H1 (cell line): Measurements from ENCODE around the gene LHFPL6. TPM values are rescaled to one million over a fixed set of nuclear protein-coding genes. Genes with fewer than 3 reads are reported as not detected.

Experiments used
- CTCF ChIA-PET: fragments of 300-600 bp; sonication (Branson Sonifier 250); formaldehyde crosslinking; loops from one replicate; lab custom pipeline; 2021; ENCODE audit not compliant: partially characterized antibody; lab: Charles Lee
- POLR2A ChIA-PET: fragments of 300-600 bp; sonication (Branson Sonifier 250); formaldehyde crosslinking; loops from one replicate; lab custom pipeline; 2021; ENCODE audit warnings: inconsistent platforms; ENCODE audit not compliant: partially characterized antibody; lab: Charles Lee
- DNase-seq, 2 experiments: peaks; one replicate each; pipeline versions ENCODE4 v3.0.0 to v3.0.0-alpha.2; 2010 to 2022; ENCODE audit warnings: low spot score in 2 of 2, low read depth in 1 of 2, mixed read lengths in 1 of 2
- FAIRE-seq: peaks from 2 replicates; lab custom pipeline; 2011; peaks lifted over from hg19 to GRCh38; lab: Jason Lieb, UNC
- H2AFZ ChIP-seq: 2 replicates; pipeline ENCODE4 v1.8.1; 2012; ENCODE audit warnings: low read length, inconsistent platforms
- H2AK5ac ChIP-seq: 2 replicates; pipeline ENCODE4 v1.6.1; 2013; ENCODE audit warnings: low read depth, low read length
- H2BK120ac ChIP-seq: replicated peaks from 2 replicates; pipeline ENCODE3; 2013; ENCODE audit warnings: low read depth, low read length, inconsistent platforms
- H2BK12ac ChIP-seq: 2 replicates; pipeline ENCODE4 v1.6.1; 2013; ENCODE audit warnings: low read depth, low read length
- H2BK15ac ChIP-seq: 2 replicates; pipeline ENCODE4 v1.6.1; 2013; ENCODE audit warnings: low read length
- H2BK20ac ChIP-seq: 2 replicates; pipeline ENCODE4 v1.6.1; 2013; ENCODE audit warnings: low read length
- H2BK5ac ChIP-seq: 2 replicates; pipeline ENCODE4 v1.6.1; 2013; ENCODE audit warnings: low read depth, low read length
- H3K14ac ChIP-seq: 2 replicates; pipeline ENCODE4 v1.6.1; 2013; ENCODE audit warnings: inconsistent platforms; ENCODE audit not compliant: insufficient read length
- H3K18ac ChIP-seq: 2 replicates; pipeline ENCODE4 v1.6.1; 2013; ENCODE audit warnings: low read length; ENCODE audit errors: extremely low read depth
- H3K23ac ChIP-seq: 2 replicates; pipeline ENCODE4 v1.6.1; 2013; ENCODE audit warnings: inconsistent platforms; ENCODE audit not compliant: insufficient read length
- H3K23me2 ChIP-seq: 2 replicates; pipeline ENCODE4 v1.6.1; 2013; ENCODE audit warnings: low read depth, low read length
- H3K27ac ChIP-seq: 2 replicates; pipeline ENCODE4 v1.6.1; 2011; ENCODE audit warnings: low read depth, low read length, inconsistent platforms
- H3K27me3 ChIP-seq, 4 experiments: replicated peaks in 1 of 4; 1 replicate in 1 of 4; 2 replicates in 3 of 4; pipeline versions ENCODE4 v1.6.1 to v1.8.1; 2011 to 2013; ENCODE audit warnings: low read length in 3 of 4, mild to moderate bottlenecking in 3 of 4, inconsistent platforms in 2 of 4, mixed read lengths in 2 of 4, moderate library complexity in 1 of 4; ENCODE audit not compliant: control insufficient read depth in 3 of 4, insufficient read depth in 3 of 4; ENCODE audit errors: extremely low read depth in 1 of 4
- H3K36me3 ChIP-seq, 4 experiments: 2 replicates each; pipeline versions ENCODE4 v1.6.1 to v1.8.1; 2011 to 2013; ENCODE audit warnings: mild to moderate bottlenecking in 4 of 4, low read length in 3 of 4, moderate library complexity in 2 of 4, control low read depth in 1 of 4, inconsistent platforms in 1 of 4; ENCODE audit not compliant: insufficient read depth in 4 of 4, control insufficient read depth in 2 of 4
- H3K4ac ChIP-seq: replicated peaks from 2 replicates; pipeline ENCODE3; 2013; ENCODE audit warnings: low read length, low read depth, mixed read lengths, inconsistent platforms; ENCODE audit not compliant: insufficient read length
- H3K4me1 ChIP-seq, 4 experiments: replicated peaks in 1 of 4; 1 replicate in 1 of 4; 2 replicates in 3 of 4; pipeline versions ENCODE4 v1.6.1 to v1.8.1; 2011 to 2013; ENCODE audit warnings: low read length in 3 of 4, inconsistent platforms in 2 of 4, mixed read lengths in 1 of 4; ENCODE audit not compliant: insufficient read depth in 4 of 4, control insufficient read depth in 3 of 4
- H3K4me2 ChIP-seq, 2 experiments: 2 replicates each; pipeline versions ENCODE4 v1.6.1 to v1.8.1; 2011 to 2013; ENCODE audit warnings: low read depth in 2 of 2, low read length in 2 of 2, control low read depth in 1 of 2, inconsistent platforms in 1 of 2, mild to moderate bottlenecking in 1 of 2; ENCODE audit not compliant: insufficient read depth in 1 of 2
- H3K4me3 ChIP-seq, 4 experiments: fragments of 200-600, 300-600 bp in 1 of 4; sonication (generic), shearing (Covaris generic), sonication (Bioruptor Twin) in 1 of 4; 2 replicates each; pipeline versions ENCODE4 v1.5.1 to v1.8.1; 2011 to 2016; ENCODE audit warnings: low read length in 4 of 4, low read depth in 3 of 4, control low read depth in 2 of 4, inconsistent platforms in 2 of 4, mild to moderate bottlenecking in 2 of 4, mixed read lengths in 1 of 4, moderate library complexity in 1 of 4; ENCODE audit not compliant: insufficient read depth in 2 of 4; ENCODE audit errors: extremely low read depth in 1 of 4
- H3K56ac ChIP-seq: replicated peaks from 2 replicates; pipeline ENCODE3; 2013; ENCODE audit warnings: low read depth, mild to moderate bottlenecking, mixed read lengths, low read length, inconsistent platforms; ENCODE audit not compliant: insufficient read length
- H3K79me1 ChIP-seq: 2 replicates; pipeline ENCODE4 v1.6.1; 2013; ENCODE audit warnings: low read depth, low read length, control low read depth
- H3K79me2 ChIP-seq, 2 experiments: 2 replicates each; pipeline versions ENCODE4 v1.6.1 to v1.8.1; 2012 to 2013; ENCODE audit warnings: low read length in 2 of 2, mild to moderate bottlenecking in 2 of 2, inconsistent platforms in 1 of 2; ENCODE audit not compliant: insufficient read depth in 2 of 2, control insufficient read depth in 1 of 2
- H3K9ac ChIP-seq, 4 experiments: replicated peaks in 1 of 4; 1 replicate in 1 of 4; 2 replicates in 3 of 4; pipeline versions ENCODE4 v1.6.1 to v1.8.1; 2011 to 2013; ENCODE audit warnings: low read depth in 3 of 4, low read length in 3 of 4, control low read depth in 2 of 4, mild to moderate bottlenecking in 2 of 4, moderate library complexity in 2 of 4, inconsistent platforms in 1 of 4; ENCODE audit errors: extremely low read depth in 1 of 4
- H3K9me3 ChIP-seq, 2 experiments: 2 replicates each; pipeline versions ENCODE4 v1.6.1 to v1.8.1; 2012 to 2013; ENCODE audit warnings: mild to moderate bottlenecking in 2 of 2, moderate library complexity in 2 of 2, control low read depth in 1 of 2, inconsistent platforms in 1 of 2, low read depth in 1 of 2, low read length in 1 of 2, mixed read lengths in 1 of 2; ENCODE audit not compliant: insufficient read depth in 2 of 2
- H4K20me1 ChIP-seq, 2 experiments: replicated peaks in 1 of 2; 2 replicates each; pipeline versions ENCODE3 to v1.8.1; 2011 to 2013; ENCODE audit warnings: inconsistent platforms in 2 of 2, low read length in 2 of 2, mild to moderate bottlenecking in 1 of 2; ENCODE audit not compliant: insufficient read depth in 2 of 2, control insufficient read depth in 1 of 2
- H4K5ac ChIP-seq: 2 replicates; pipeline ENCODE4 v1.6.1; 2013; ENCODE audit warnings: low read length, low read depth, mixed read lengths, inconsistent platforms; ENCODE audit not compliant: insufficient read length
- H4K8ac ChIP-seq: 2 replicates; pipeline ENCODE4 v1.8.0; 2013; ENCODE audit warnings: mild to moderate bottlenecking, moderate library complexity, low read length, inconsistent platforms; ENCODE audit not compliant: insufficient read depth; ENCODE audit errors: extremely low read depth
- H4K91ac ChIP-seq: replicated peaks from 2 replicates; pipeline ENCODE3; 2013; ENCODE audit warnings: low read length, mixed read lengths, inconsistent platforms; ENCODE audit not compliant: insufficient read length
- ASH2L ChIP-seq: fragments of 200-600, 300-600 bp; sonication (generic); IDR thresholded peaks from one replicate; pipeline ENCODE4 v1.7.1; 2017; ENCODE audit warnings: low read length
- GABPA ChIP-seq: IDR thresholded peaks from 2 replicates; pipeline ENCODE4 v1.6.1; 2011; ENCODE audit warnings: mild to moderate bottlenecking, low read length, moderate library complexity, borderline replicate concordance; ENCODE audit not compliant: insufficient read depth
- HDAC6 ChIP-seq: IDR thresholded peaks from one replicate; pipeline ENCODE4 v1.7.1; 2012; ENCODE audit warnings: low read depth, mild to moderate bottlenecking, inconsistent platforms, low read length, moderate library complexity
- JUND ChIP-seq: IDR thresholded peaks from 2 replicates; pipeline ENCODE4 v1.6.1; 2011; ENCODE audit warnings: mild to moderate bottlenecking, improper control_type of control experiment, low read length
- RFX5 ChIP-seq: IDR thresholded peaks from 2 replicates; pipeline ENCODE4 v1.6.1; 2011; ENCODE audit warnings: low read depth, low read length, improper control_type of control experiment, borderline replicate concordance
- SP4 ChIP-seq: IDR thresholded peaks from 2 replicates; pipeline ENCODE4 v1.6.1; 2012; ENCODE audit warnings: low read length, inconsistent platforms
- TAF7 ChIP-seq: optimal IDR thresholded peaks from 2 replicates; pipeline ENCODE3; 2011; ENCODE audit warnings: low read depth, mild to moderate bottlenecking, inconsistent platforms, low read length, moderate library complexity, borderline replicate concordance
- TBP ChIP-seq: IDR thresholded peaks from 2 replicates; pipeline ENCODE4 v1.6.1; 2011; ENCODE audit warnings: low read depth, low read length, improper control_type of control experiment
- ZNF274 ChIP-seq: IDR thresholded peaks from 2 replicates; pipeline ENCODE4 v1.7.0; 2012; ENCODE audit warnings: low read length, borderline replicate concordance; ENCODE audit errors: extremely low read depth
- WGBS, 2 experiments: shearing (Covaris generic) in 1 of 2; methylation state at CpG; one replicate each; pipeline versions ENCODE4 v1.1.6 to v1.1.7; 2013 to 2015; ENCODE audit warnings: low lambda C conversion rate in 2 of 2, mixed read lengths in 2 of 2, inconsistent platforms in 1 of 2, low coverage in 1 of 2, missing lambda C conversion rate in 1 of 2; ENCODE audit not compliant: insufficient replicate concordance in 2 of 2, insufficient coverage in 1 of 2, insufficient read length in 1 of 2; ENCODE audit errors: extremely low coverage in 1 of 2, missing lambda C conversion rate in 1 of 2; 5-methylcytosine and 5-hydroxymethylcytosine counted together
- polyA plus RNA-seq, 7 experiments: library from polyadenylated mRNA; depleted of rRNA in 3 of 7; stranded (reverse) in 5 of 7; unstranded in 2 of 7; fragments of >200 nt in 5 of 7; fragments of 200-250 nt in 2 of 7; gene quantifications; 1 replicate in 5 of 7; 2 replicates in 1 of 7; 4 replicates in 1 of 7; pipeline versions ENCODE4 v1.2.1 to v1.2.3, GENCODE V29; 2011 to 2013; ENCODE audit warnings: missing spikeins in 2 of 7, mixed read lengths in 2 of 7
- total RNA-seq: library from RNA; stranded (reverse); fragmentation: NEBNext Ultra II Directional; extraction: Animal tissue kit (Norgen Biotek cat#: 25700); gene quantifications from 2 replicates; pipeline ENCODE4 v1.2.1, GENCODE V29; 2021
- TF ChIP-seq, protein P1 (sequence below): IDR thresholded peaks from 2 replicates; pipeline ENCODE4 v1.6.1; 2011; ENCODE audit warnings: low read length, improper control_type of control experiment

The LHFPL6 gene
- total and polyA plus RNA-seq, 2 of the 8 experiments (the other 6 are each of a cell fraction or from before 2014, with no cell fraction given) = 7.6 to 17.0 TPM

DNA sequence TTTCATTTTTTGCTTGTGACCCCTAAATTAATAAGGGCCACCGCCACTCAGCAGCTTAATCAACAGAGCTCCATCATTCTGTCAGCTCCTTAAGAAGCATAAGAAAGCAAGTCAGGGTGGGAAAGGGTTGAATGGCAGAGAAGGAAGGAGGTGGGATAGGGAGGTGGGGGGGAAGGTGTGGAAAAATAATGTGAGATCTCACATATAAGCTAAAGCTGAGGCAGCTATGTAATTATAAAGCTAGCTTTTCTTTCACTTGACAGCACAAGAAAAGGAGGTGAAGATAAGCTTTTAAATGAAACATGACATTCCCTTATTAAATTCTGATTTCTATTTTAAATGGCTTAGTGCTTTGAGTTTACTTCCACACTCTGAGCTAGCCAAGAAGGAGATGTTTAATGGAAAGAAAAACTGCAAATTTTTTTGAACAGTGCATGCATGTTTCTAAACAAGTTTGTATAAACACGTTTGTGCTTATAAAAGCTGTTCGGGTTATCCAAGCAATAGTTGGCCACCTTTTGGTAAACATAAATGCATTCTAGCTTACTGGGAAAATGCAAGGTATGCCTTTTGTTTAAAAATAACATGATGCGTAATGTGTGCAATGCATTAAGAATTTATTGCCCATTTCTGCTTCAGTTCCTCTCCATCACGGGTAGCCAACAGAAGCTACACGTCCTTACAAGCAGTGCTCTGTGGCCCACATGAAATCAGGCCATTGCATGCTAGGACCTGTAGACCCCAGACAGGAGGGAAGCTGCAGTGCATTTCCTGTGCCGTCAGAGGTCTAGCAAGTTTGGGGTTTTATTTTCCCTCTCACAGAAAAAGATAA lies 96.2 kb downstream of the LHFPL6 start:
- Histone ChIP-seq H3K4me2 (no peak overlapping the region), H3K27me3 (no peaks in the 10 kb centered on the region)
- FAIRE-seq = no peak

More for the DNA sequence above, 96.2 kb downstream of the LHFPL6 start:
- H2BK20ac ChIP-seq = peak overlapping the region; percentile 91; the same call in 1 of the 2 replicates
- no peaks in the 10 kb centered on the region for H3K79me2 ChIP-seq
- no peak overlapping the region for H4K91ac ChIP-seq
- no peak overlapping the region for H3K56ac ChIP-seq
- no peak for TF ChIP-seq TBP
- TF ChIP-seq GABPA = no peak
- TF ChIP-seq HDAC6 = no peak
- TF ChIP-seq SP4 = no peak
- TF ChIP-seq RFX5 = no peak
- TF ChIP-seq ASH2L = no peak
- no peak for TF ChIP-seq ZNF274
- no peak for TF ChIP-seq JUND
- no peak for TF ChIP-seq TAF7
- TF ChIP-seq, protein P1, sequence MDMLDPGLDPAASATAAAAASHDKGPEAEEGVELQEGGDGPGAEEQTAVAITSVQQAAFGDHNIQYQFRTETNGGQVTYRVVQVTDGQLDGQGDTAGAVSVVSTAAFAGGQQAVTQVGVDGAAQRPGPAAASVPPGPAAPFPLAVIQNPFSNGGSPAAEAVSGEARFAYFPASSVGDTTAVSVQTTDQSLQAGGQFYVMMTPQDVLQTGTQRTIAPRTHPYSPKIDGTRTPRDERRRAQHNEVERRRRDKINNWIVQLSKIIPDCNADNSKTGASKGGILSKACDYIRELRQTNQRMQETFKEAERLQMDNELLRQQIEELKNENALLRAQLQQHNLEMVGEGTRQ = no peak
- H2AK5ac ChIP-seq = no peak overlapping the region; the same call in 1 of the 2 replicates
- H4K20me1 ChIP-seq = no peaks in the 10 kb centered on the region
- H2BK120ac ChIP-seq = peak overlapping the region; percentile 68
- H2BK15ac ChIP-seq = peak overlapping the region; percentile 18; the same call in 1 of the 2 replicates
- H2AFZ ChIP-seq = no peak overlapping the region
- H3K14ac ChIP-seq = no peak overlapping the region
- H3K79me1 ChIP-seq = no peaks in the 10 kb centered on the region
- WGBS, 2 experiments = 82% methylated on average over 7 of the region's 7 CpGs; no CpG with 5 or more reads in 1 of the 2 experiments
- no peak overlapping the region for H4K8ac ChIP-seq
- POLR2A ChIA-PET = interaction anchor here (1.0 to 1.4 kb wide), 3 partner anchors 9 to 85 kb away, joined by 3 read pairs; no protein-coding TSS in a partner anchor
- peak overlapping the region; percentile 36 for H3K4ac ChIP-seq
- H3K9ac ChIP-seq = no peak overlapping the region
- CTCF ChIA-PET = interaction anchor here (1.1 to 1.5 kb wide), 5 partner anchors 10 to 105 kb away, joined by 3 to 4 read pairs (median 3); no protein-coding TSS in a partner anchor
- no peak overlapping the region for H4K5ac ChIP-seq
- H3K36me3 ChIP-seq = no peaks in the 10 kb centered on the region
- H3K27ac ChIP-seq = no peak overlapping the region
- no peaks in the 10 kb centered on the region; the same call in 1 of the 2 replicates for H3K23me2 ChIP-seq
- H3K4me1 ChIP-seq = peaks cover 0 to 8% (median 5%) of the 10 kb centered on the region in 4 experiments; a peak in 2 of 7 replicates
- H3K4me3 ChIP-seq = no peak overlapping the region
- no peak overlapping the region for H3K18ac ChIP-seq
- DNase-seq = no peak
- H2BK5ac ChIP-seq = no peak overlapping the region
- no peak overlapping the region for H2BK12ac ChIP-seq
- no peak overlapping the region for H3K23ac ChIP-seq
- H3K9me3 ChIP-seq = peaks cover 0 to 2% of the 10 kb centered on the region in 2 experiments; a peak in 1 of 4 replicates
